Mammary epithelial cell (primary cell): ENCODE results near the gene GANAB.

Experiments
- EZH2 ChIP-seq: IDR thresholded peaks from 2 replicates; pipeline ENCODE4 v1.6.1; 2012; ENCODE audit warnings: low read length, inconsistent platforms, borderline replicate concordance
- TF ChIP-seq, protein P1 (sequence below), 2 donors: IDR thresholded peaks in 1 of 2; conservative IDR thresholded peaks in 1 of 2; 2 replicates each; pipeline ENCODE4 v1.5.1; 2011 to 2012; ENCODE audit warnings: inconsistent platforms in 2 of 2, low read length in 2 of 2, mild to moderate bottlenecking in 2 of 2, control low read depth in 1 of 2, low read depth in 1 of 2; ENCODE audit not compliant: insufficient read depth in 1 of 2; ENCODE audit errors: extremely low read depth in 1 of 2

DNA sequence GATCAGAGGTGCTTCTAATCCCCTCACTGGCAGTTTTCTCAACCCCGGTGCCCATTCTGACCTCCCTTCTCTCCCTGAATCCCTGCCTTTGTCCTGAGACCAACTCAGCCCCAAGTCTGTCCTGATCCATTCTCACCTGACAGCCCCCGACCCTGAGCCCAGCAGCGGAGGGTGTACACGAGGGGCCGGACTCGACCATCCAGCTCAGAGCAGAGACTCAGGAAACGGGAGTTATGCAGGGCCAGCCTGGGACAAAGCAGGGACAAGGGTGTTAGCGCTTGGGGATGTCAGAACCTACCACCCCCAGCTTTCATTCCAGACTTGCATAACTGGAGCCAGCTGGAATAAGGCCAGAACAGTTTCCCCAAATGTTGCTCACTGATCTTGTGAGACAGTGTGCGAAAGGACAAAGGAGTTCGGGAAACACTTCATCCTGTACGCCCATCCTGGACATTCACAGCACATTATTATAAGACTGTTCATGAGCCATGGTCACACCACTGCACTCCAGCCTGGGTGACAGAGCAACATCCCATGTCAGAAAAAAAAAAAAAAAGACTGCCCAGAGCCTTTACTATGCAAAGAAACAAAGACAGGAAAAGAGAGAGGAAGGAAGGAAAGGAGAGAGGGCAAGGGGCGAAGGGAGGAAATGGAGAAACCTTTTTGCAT lies 69.2 kb downstream of the GANAB start:
- TF ChIP-seq, protein P1, sequence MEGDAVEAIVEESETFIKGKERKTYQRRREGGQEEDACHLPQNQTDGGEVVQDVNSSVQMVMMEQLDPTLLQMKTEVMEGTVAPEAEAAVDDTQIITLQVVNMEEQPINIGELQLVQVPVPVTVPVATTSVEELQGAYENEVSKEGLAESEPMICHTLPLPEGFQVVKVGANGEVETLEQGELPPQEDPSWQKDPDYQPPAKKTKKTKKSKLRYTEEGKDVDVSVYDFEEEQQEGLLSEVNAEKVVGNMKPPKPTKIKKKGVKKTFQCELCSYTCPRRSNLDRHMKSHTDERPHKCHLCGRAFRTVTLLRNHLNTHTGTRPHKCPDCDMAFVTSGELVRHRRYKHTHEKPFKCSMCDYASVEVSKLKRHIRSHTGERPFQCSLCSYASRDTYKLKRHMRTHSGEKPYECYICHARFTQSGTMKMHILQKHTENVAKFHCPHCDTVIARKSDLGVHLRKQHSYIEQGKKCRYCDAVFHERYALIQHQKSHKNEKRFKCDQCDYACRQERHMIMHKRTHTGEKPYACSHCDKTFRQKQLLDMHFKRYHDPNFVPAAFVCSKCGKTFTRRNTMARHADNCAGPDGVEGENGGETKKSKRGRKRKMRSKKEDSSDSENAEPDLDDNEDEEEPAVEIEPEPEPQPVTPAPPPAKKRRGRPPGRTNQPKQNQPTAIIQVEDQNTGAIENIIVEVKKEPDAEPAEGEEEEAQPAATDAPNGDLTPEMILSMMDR (conservative IDR thresholded peaks at IDR 0.05 in 1 of 2, IDR thresholded peaks at IDR 0.05 in 1 of 2; ENCODE audit: extremely low read depth in 1 of 2, insufficient read depth in 1 of 2, low read depth in 1 of 2, low read length in 2 of 2), result no peak
- TF ChIP-seq EZH2, result no peak
